ENCODE measurements around the gene TRMT6.

- TF ChIP-seq CTCF (IDR thresholded peaks at IDR 0.05) (no peak), POLR2A (IDR thresholded peaks at IDR 0.05) (no peak), POLR2AphosphoS5 (IDR thresholded peaks at IDR 0.05; ENCODE audit: insufficient read depth in 1 of 2, low read depth in 1 of 2) (no peak)
Observed at GRCh38 chr20:5999783-6000182, 49.5 kb upstream of the TRMT6 start.

Data from vagina (tissue), 2 donors.